ENCODE data around the gene ARHGEF19.

DNA sequence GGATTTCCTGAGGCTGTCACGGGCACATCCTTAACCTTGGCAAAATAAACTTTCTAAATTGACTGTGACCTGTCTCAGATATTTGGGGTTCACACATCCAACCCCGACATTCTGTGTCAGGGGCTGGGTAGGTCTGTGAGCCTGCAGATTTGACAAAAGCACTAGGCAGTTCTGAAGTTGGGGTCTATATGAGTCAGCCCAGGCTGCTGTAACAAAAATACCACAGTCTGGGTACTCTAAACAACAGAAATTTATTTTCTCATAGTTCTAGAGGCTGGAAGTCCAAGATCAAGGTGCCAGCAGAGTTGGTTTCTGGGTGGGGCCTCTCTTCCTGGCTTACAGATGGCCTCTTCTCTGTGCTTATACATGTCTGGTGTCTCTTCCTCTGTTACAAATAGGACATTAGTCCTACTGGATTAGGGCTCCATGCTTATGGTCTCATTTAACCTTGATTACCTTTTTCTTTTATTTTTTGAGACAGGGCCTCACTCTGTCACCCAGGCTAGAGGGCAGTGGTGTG lies 27.6 kb upstream of the ARHGEF19 start:
- TF ChIP-seq, protein P1, sequence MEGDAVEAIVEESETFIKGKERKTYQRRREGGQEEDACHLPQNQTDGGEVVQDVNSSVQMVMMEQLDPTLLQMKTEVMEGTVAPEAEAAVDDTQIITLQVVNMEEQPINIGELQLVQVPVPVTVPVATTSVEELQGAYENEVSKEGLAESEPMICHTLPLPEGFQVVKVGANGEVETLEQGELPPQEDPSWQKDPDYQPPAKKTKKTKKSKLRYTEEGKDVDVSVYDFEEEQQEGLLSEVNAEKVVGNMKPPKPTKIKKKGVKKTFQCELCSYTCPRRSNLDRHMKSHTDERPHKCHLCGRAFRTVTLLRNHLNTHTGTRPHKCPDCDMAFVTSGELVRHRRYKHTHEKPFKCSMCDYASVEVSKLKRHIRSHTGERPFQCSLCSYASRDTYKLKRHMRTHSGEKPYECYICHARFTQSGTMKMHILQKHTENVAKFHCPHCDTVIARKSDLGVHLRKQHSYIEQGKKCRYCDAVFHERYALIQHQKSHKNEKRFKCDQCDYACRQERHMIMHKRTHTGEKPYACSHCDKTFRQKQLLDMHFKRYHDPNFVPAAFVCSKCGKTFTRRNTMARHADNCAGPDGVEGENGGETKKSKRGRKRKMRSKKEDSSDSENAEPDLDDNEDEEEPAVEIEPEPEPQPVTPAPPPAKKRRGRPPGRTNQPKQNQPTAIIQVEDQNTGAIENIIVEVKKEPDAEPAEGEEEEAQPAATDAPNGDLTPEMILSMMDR (IDR thresholded peaks at IDR 0.05; ENCODE audit: poor library complexity) = no peak
- TF ChIP-seq EZH2 (IDR thresholded peaks at IDR 0.05; ENCODE audit: borderline replicate concordance) = no peak
